Mesenchymal stem cell (in vitro differentiated cells and primary cell): ENCODE measurements around the gene CD8A.

Source experiments
- DNase-seq: peaks from one replicate; pipeline ENCODE4 v3.0.0-alpha.2; 2013
- H2AFZ ChIP-seq: one replicate; pipeline ENCODE4 v1.6.1; 2013; ENCODE audit warnings: low read depth, mild to moderate bottlenecking, control low read depth, inconsistent platforms, low read length, moderate library complexity
- H2AK5ac ChIP-seq: 2 replicates; pipeline ENCODE4 v1.6.1; 2013; ENCODE audit warnings: low read length, moderate library complexity, mild to moderate bottlenecking, inconsistent platforms; ENCODE audit not compliant: severe bottlenecking
- H2BK120ac ChIP-seq: one replicate; pipeline ENCODE4 v1.6.1; 2013; ENCODE audit warnings: low read depth, mild to moderate bottlenecking, inconsistent platforms, low read length, moderate library complexity
- H2BK12ac ChIP-seq, 2 experiments: one replicate each; pipeline ENCODE4 v1.6.1; 2013; ENCODE audit warnings: inconsistent platforms in 2 of 2, low read length in 2 of 2, mild to moderate bottlenecking in 2 of 2, moderate library complexity in 2 of 2, control low read depth in 1 of 2
- H2BK15ac ChIP-seq: one replicate; pipeline ENCODE4 v1.6.1; 2013; ENCODE audit warnings: mild to moderate bottlenecking, low read depth, inconsistent platforms; ENCODE audit not compliant: poor library complexity, severe bottlenecking
- H2BK5ac ChIP-seq: 2 replicates; pipeline ENCODE4 v1.6.1; 2013; ENCODE audit warnings: low read depth, mild to moderate bottlenecking, low read length, control low read depth, inconsistent platforms; ENCODE audit not compliant: poor library complexity, severe bottlenecking
- H3K14ac ChIP-seq, 2 experiments: one replicate each; pipeline ENCODE4 v1.6.1; 2013; ENCODE audit warnings: inconsistent platforms in 2 of 2, low read length in 2 of 2, control low read depth in 1 of 2, mild to moderate bottlenecking in 1 of 2, moderate library complexity in 1 of 2
- H3K18ac ChIP-seq, 2 experiments: one replicate each; pipeline ENCODE4 v1.6.1; 2013; ENCODE audit warnings: inconsistent platforms in 2 of 2, low read length in 2 of 2, control low read depth in 1 of 2, low read depth in 1 of 2, mild to moderate bottlenecking in 1 of 2
- H3K23ac ChIP-seq, 2 experiments: one replicate each; pipeline ENCODE4 v1.6.1; 2013; ENCODE audit warnings: inconsistent platforms in 2 of 2, low read length in 2 of 2, mild to moderate bottlenecking in 2 of 2, moderate library complexity in 2 of 2, control low read depth in 1 of 2
- H3K27ac ChIP-seq: 2 replicates; pipeline ENCODE4 v1.5.1; 2013; ENCODE audit warnings: mild to moderate bottlenecking, moderate library complexity, low read length, control low read depth, inconsistent platforms; ENCODE audit not compliant: poor library complexity, severe bottlenecking
- H3K27me3 ChIP-seq, 2 experiments: 2 replicates each; pipeline versions ENCODE4 v1.6.1 to v1.7.0; 2013; ENCODE audit warnings: low read length in 2 of 2, mild to moderate bottlenecking in 2 of 2, moderate library complexity in 2 of 2, control low read depth in 1 of 2, inconsistent platforms in 1 of 2; ENCODE audit not compliant: control insufficient read depth in 1 of 2, insufficient read depth in 1 of 2
- H3K36me3 ChIP-seq, 2 experiments: 2 replicates each; pipeline versions ENCODE4 v1.6.1 to v1.7.0; 2013; ENCODE audit warnings: low read length in 2 of 2, control low read depth in 1 of 2, inconsistent platforms in 1 of 2, low read depth in 1 of 2, mild to moderate bottlenecking in 1 of 2; ENCODE audit not compliant: insufficient read depth in 2 of 2, control insufficient read depth in 1 of 2
- H3K4ac ChIP-seq, 2 experiments: one replicate each; pipeline ENCODE4 v1.6.1; 2013; ENCODE audit warnings: inconsistent platforms in 2 of 2, low read length in 2 of 2, mild to moderate bottlenecking in 2 of 2, moderate library complexity in 2 of 2, control low read depth in 1 of 2, low read depth in 1 of 2
- H3K4me1 ChIP-seq: 2 replicates; pipeline ENCODE4 v1.6.1; 2013; ENCODE audit warnings: low read depth, low read length, control low read depth; ENCODE audit not compliant: control insufficient read depth, insufficient read depth
- H3K4me2 ChIP-seq: 2 replicates; pipeline ENCODE4 v1.6.1; 2013; ENCODE audit warnings: low read length, mild to moderate bottlenecking, inconsistent platforms; ENCODE audit not compliant: poor library complexity, severe bottlenecking
- H3K4me3 ChIP-seq, 2 experiments: 2 replicates each; pipeline versions ENCODE4 v1.5.1 to v1.7.0; 2013; ENCODE audit warnings: low read length in 2 of 2, mild to moderate bottlenecking in 2 of 2, control low read depth in 1 of 2, low read depth in 1 of 2; ENCODE audit not compliant: insufficient read depth in 1 of 2
- H3K79me1 ChIP-seq: replicated peaks from 2 replicates; pipeline ENCODE4 v1.6.1; 2013; ENCODE audit warnings: mild to moderate bottlenecking, control low read depth, low read length, inconsistent platforms; ENCODE audit not compliant: poor library complexity, severe bottlenecking
- H3K9ac ChIP-seq: 2 replicates; pipeline ENCODE4 v1.7.0; 2013; ENCODE audit warnings: mild to moderate bottlenecking, low read length, moderate library complexity
- H3K9me3 ChIP-seq: 2 replicates; pipeline ENCODE4 v1.7.0; 2013; ENCODE audit warnings: mild to moderate bottlenecking, low read length; ENCODE audit not compliant: control insufficient read depth
- H4K8ac ChIP-seq: one replicate; pipeline ENCODE4 v1.6.1; 2013; ENCODE audit warnings: inconsistent platforms, mild to moderate bottlenecking, low read length, moderate library complexity
- H4K91ac ChIP-seq: one replicate; pipeline ENCODE4 v1.6.1; 2013; ENCODE audit warnings: mild to moderate bottlenecking, low read length, inconsistent platforms
- WGBS: methylation state at CpG from one replicate; pipeline ENCODE4 v1.1.7; 2013; ENCODE audit warnings: mixed read lengths; 5-methylcytosine and 5-hydroxymethylcytosine counted together

CD8A gene

DNA sequence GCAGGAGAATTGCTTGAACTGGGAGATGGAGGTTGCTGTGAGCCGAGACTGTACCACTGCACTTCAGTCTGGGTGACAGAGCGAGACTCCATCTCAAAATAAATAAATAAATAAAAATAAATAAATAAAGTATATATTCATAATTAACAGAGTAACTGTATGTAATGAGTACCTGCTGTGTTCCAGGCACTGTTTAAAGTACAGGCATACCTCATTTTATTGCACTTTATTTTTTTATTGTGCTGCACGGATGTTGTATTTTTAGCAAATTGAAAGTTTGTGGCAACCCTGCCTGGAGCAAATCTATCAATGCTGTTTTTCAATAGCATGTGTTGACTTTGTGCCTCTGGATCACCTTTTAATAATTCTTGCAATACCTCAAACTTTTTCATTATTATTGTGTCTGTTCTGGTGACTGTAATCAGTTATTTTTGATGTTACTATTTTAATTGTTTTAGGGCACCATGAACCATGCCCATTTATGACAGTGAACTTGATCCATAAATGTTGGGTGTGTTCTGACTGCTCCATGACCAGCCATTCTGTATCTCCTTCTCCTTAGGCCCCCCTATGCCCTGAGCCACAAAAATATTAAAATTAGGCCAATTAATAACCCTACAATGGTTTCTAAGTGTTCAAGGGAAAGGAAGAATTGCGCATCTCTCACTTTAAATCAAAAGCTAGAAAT is 27.5 kb upstream of the CD8A start:
- Histone ChIP-seq H3K9me3 (peaks cover 15% of the 10 kb centered on the region), H3K27me3 (peaks cover 4 to 12% of the 10 kb centered on the region in 2 experiments)

GRCh38 chr2:86815611-86816010 is 24.9 kb upstream of the CD8A start:
- WGBS: 80% methylated on average over 1 of the region's 1 CpG
- Histone ChIP-seq H3K9me3 (peaks cover 4% of the 10 kb centered on the region), H3K4me2 (no peak overlapping the region), H3K23ac (no peak overlapping the region), H2BK12ac (no peak overlapping the region), H3K4ac (no peak overlapping the region), H4K91ac (no peak overlapping the region), H3K4me1 (peaks cover 3% of the 10 kb centered on the region), H3K4me3 (no peak overlapping the region), H3K9ac (no peak overlapping the region), H3K27ac (no peak overlapping the region), H3K79me1 (no peaks in the 10 kb centered on the region), H2AFZ (no peak overlapping the region), H2BK15ac (no peak overlapping the region), H3K36me3 (no peaks in the 10 kb centered on the region), H3K14ac (peak overlapping the region in 1 of 2 experiments; percentile 36), H2BK120ac (no peak overlapping the region), H2BK5ac (no peak overlapping the region), H3K18ac (no peak overlapping the region), H2AK5ac (no peak overlapping the region), H3K27me3 (peaks cover 4 to 12% of the 10 kb centered on the region in 2 experiments), H4K8ac (no peak overlapping the region)
- no peak for DNase-seq

More for the DNA sequence above, 27.5 kb upstream of the CD8A start:
- Histone ChIP-seq H2BK5ac (no peak overlapping the region), H3K27ac (no peak overlapping the region), H2AFZ (no peak overlapping the region), H3K4ac (no peak overlapping the region), H3K79me1 (no peaks in the 10 kb centered on the region), H3K18ac (no peak overlapping the region), H4K91ac (no peak overlapping the region), H3K23ac (no peak overlapping the region), H3K14ac (no peak overlapping the region), H3K36me3 (no peaks in the 10 kb centered on the region), H3K4me1 (peaks cover 3% of the 10 kb centered on the region), H4K8ac (no peak overlapping the region), H2BK12ac (no peak overlapping the region), H3K4me2 (no peak overlapping the region), H2AK5ac (no peak overlapping the region), H2BK120ac (no peak overlapping the region), H3K4me3 (no peak overlapping the region), H3K9ac (no peak overlapping the region), H2BK15ac (no peak overlapping the region)
- WGBS: 87% methylated on average over 1 of the region's 4 CpGs
- no peak for DNase-seq

GRCh38 chr2:86809481-86810121 is 18.9 kb upstream of the CD8A start:
- no peak overlapping the region for H2BK15ac ChIP-seq
- 93% methylated on average over 42 of the region's 43 CpGs for WGBS
- no peak overlapping the region for H3K9ac ChIP-seq
- no peak overlapping the region for H3K23ac ChIP-seq
- peaks cover 16% of the 10 kb centered on the region for H3K4me1 ChIP-seq
- H4K8ac ChIP-seq: no peak overlapping the region
- H3K14ac ChIP-seq: no peak overlapping the region
- H2AK5ac ChIP-seq: no peak overlapping the region
- no peak overlapping the region for H2AFZ ChIP-seq
- no peak overlapping the region for H3K4me2 ChIP-seq
- H4K91ac ChIP-seq: no peak overlapping the region
- DNase-seq: no peak
- H2BK5ac ChIP-seq: no peak overlapping the region
- no peaks in the 10 kb centered on the region for H3K36me3 ChIP-seq
- H3K4me3 ChIP-seq: no peak overlapping the region
- H3K27me3 ChIP-seq: peaks cover 4 to 26% of the 10 kb centered on the region in 2 experiments
- no peak overlapping the region for H3K18ac ChIP-seq
- no peaks in the 10 kb centered on the region for H3K79me1 ChIP-seq
- no peak overlapping the region for H3K4ac ChIP-seq
- H3K27ac ChIP-seq: no peak overlapping the region
- no peak overlapping the region for H2BK120ac ChIP-seq
- no peak overlapping the region for H2BK12ac ChIP-seq
- no peaks in the 10 kb centered on the region for H3K9me3 ChIP-seq

DNA sequence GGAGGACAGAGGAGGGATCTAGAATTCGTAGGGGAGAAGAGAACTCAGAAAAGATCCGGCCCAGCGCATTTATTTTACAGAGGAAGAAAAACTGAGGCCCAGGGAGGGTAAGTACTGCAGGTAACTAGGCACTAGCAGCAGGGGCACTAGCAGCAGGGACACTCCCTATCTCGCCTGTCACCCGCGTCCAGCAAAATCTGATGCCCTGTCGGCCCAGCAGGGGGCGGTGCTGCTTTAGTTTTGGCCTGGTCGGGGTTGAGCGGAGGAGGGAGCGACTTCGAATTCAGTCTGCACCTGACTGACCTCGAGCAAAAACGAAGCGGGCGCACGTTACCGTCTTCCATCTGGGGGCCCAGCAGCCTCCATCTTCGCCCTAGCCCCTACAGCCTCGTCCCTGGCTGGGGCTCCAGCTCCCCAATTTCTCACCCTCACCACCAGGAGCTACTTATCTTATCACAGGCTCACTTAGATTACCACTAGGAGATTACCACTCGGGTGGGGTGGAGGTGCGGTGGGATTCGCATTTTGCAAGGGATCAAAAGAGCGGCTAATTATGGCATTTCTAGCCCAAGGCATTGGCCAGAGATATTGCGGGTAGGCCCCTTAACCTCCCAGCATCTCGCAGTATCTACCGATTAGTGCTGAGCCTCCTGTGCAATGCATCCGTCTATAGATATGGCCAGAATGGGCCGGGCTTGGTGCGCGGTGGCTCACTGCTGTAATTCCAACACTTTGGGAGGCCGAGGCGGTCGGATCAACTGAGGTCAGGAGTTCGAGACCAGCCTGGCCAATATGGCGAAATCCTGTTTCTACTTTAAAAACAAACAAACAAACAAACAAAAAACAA is 17.8 kb upstream of the CD8A start:
- Histone ChIP-seq H3K27ac (no peak overlapping the region), H3K36me3 (no peaks in the 10 kb centered on the region), H4K8ac (no peak overlapping the region), H3K23ac (no peak overlapping the region), H3K27me3 (peaks cover 4 to 26% of the 10 kb centered on the region in 2 experiments), H2BK15ac (no peak overlapping the region), H3K79me1 (no peaks in the 10 kb centered on the region), H3K4me3 (peak overlapping the region; percentile 66 to 80), H3K18ac (no peak overlapping the region), H3K4me2 (peak overlapping the region; percentile 100), H3K4me1 (peaks cover 16% of the 10 kb centered on the region), H3K9ac (peak overlapping the region; percentile 66), H2AK5ac (no peak overlapping the region), H2BK120ac (no peak overlapping the region), H2BK5ac (no peak overlapping the region), H2AFZ (peak overlapping the region; percentile 33), H3K9me3 (no peaks in the 10 kb centered on the region), H2BK12ac (no peak overlapping the region), H3K14ac (no peak overlapping the region), H4K91ac (no peak overlapping the region), H3K4ac (no peak overlapping the region)
- DNase-seq: peak; percentile 72
- WGBS: 38% methylated on average over 34 of the region's 36 CpGs
